MM.1S (cell line): ENCODE data around the gene ITIH4.

ENCODE experiments used
- CTCF ChIP-seq: fragments of 300-600 bp; sonication (generic); IDR thresholded peaks from 2 replicates; pipeline ENCODE4 v1.5.1; 2016; ENCODE audit warnings: antibody characterized with exemption, low read length, mixed read lengths
- EZH2 ChIP-seq: fragments of 300-600 bp; sonication (generic); optimal IDR thresholded peaks from 2 replicates; pipeline ENCODE3; 2017; ENCODE audit warnings: low read depth, mild to moderate bottlenecking, antibody characterized with exemption, low read length, mixed read lengths
- EZH2phosphoT487 ChIP-seq: fragments of 300-600 bp; sonication (generic); IDR thresholded peaks from 2 replicates; pipeline ENCODE4 v1.6.1; 2018; ENCODE audit warnings: antibody characterized with exemption, low read length

DNA sequence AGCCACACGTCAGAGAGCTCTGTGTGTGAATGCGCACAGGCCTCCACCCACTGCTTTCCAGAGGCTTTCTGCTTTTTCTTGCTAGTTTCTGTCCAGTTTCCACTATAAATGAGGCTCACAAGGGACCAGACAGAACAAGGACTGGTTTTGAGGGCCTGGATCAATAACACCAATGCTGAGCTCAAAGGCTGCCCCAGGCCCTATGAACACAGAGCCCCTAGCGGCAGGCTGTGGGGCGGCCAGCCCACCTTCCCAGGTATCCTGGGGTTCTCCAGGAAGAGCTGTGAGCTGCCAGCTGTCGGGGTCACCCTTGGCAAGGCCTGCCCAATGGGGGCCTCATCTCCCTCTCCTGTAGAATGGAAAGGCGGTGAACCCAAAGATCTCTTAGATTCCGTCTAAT, 38.1 kb downstream of the ITIH4 start:
- TF ChIP-seq CTCF = no peak
- TF ChIP-seq EZH2 = no peak
- TF ChIP-seq EZH2phosphoT487 = no peak
